GM18861 (cell line): ENCODE measurements around the gene DHRS1.
"Not testable (repeated sequence)": the region's sequence is repeated elsewhere in the genome, so short reads cannot be mapped to it uniquely, and the experiment has no call there.

ENCODE experiments used
- ATAC-seq: cut with Tn5 transposase; IDR thresholded peaks from one replicate; pipeline ENCODE4 v1.9.1; 2021; ENCODE audit not compliant: unreplicated experiment

DHRS1 gene

GRCh38 chr14:24252289-24253124, 47.1 kb downstream of the DHRS1 start:
- ATAC-seq, result no peak

- no peak for ATAC-seq
Observed at GRCh38 chr14:24251880-24252288, 47.7 kb downstream of the DHRS1 start.

DNA sequence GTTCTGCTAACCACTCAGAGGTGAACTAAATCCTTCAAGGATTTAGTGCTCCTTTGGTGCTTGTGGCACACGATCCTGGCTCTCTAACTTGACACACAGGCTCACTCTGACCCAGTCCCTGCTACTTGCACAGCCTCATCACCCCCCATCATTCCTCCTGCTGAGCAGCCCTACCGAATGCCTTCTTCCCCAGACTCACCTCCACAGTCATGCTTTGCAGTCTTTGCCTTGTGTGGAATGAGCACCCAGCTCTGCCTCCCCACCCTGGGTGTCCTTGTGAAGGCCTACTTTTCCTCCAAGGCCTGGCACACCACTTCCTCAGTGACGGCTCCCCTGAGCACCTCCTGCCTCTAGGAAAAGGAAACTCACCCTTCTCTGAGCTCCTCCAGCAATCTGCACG, 49.2 kb downstream of the DHRS1 start:
- ATAC-seq, result no peak

DNA sequence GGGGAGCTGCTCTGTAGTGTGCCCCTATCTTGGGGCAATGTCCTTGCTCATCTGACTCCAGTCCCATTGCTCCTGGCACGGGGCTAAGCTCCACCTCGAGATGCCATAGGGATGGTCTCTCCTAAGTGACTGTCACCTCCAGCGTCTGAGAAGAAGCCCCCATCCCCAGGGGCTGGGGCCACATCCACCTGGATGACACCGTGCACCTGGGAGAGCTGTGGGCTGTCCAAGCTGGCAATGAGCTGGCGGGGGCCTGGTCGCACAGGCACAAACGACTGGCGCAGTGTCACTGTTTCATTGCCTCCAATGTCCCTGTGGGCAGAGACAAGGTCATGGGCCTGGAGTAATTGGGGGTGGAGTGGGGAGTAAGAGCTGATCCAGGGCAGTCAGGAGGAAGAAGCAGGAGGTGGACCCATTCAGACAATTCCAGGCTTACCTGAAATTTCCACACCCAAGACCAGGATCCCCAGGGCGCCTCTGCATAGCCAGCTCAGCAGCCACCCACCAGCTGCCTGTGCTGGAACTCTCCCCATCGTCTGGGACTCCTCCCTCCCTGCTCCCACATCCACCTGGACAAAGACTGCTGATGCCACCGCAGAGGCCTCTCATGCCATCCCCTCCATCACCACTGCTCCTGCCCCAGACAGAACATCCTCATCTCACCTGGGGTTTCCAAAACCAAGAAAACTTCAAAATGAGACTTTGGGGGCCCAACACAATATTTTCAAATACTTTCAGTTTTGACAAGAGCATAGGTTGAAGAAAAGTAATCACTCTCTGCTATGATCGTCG, 50.2 kb downstream of the DHRS1 start:
- ATAC-seq, result no peak

DNA sequence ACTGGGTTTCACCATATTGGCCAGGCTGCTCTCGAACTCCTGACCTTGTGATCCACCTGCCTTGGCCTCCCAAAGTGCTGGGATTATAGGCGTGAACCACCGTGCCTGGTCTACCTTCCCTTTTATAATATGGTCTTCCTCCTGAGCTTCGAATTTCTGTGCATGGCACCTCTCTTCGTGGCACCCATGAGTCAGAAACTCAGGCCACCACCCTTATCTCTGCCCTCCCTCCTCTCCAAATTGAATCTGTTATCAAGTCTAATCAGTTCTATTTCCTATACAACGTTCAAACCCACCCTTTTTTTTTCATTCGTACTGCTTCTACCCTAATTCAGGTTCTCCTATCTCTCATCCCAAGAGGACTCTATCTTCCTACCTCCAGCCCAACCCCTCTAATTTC, 52.2 kb downstream of the DHRS1 start:
- ATAC-seq, result no peak

DNA sequence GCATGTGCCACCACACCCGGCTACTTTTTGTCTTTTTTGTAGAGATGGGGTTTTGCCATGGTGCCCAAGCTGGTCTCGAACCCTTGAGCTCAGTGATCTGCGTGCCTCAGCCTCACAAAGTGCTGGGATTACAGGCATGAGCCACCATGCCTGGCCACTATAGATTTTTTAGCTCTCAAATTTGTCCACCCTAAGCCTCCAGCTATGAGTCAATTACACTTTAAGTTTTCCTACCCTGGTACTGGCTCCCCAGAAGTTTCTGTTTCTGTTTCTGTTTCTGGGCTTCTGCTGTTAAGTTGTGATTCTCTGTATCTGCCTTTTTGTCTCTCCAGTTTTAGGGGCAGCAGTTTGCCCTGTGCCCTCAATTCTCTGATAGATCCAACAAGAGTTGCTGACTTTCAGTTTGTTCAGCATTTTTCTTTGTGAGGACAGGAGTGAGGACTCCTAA, 52.8 kb downstream of the DHRS1 start:
- peak; percentile 30 for ATAC-seq

DNA sequence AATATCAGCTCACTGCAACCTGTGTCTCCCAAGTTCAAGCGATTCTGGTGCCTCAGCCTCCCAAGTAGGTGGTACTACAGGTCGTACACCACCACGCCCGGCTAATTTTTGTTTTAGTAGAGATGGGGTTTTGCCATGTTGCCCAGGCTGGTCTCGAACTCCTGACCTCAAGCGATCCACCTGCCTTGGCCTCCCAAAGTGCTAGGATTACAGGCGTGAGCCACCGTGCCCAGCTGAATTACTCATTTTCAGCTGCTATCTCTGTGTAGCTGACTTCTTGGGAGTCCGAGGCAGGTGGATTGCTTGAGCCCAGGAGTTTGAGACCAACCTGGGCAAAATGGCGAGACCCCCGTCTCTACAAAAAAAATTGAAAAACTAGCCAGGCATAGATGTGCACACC, 54.2 kb downstream of the DHRS1 start:
- not testable (repeated sequence) for ATAC-seq

- no peak for ATAC-seq
Observed at GRCh38 chr14:24243336-24243836, 56.2 kb downstream of the DHRS1 start.

GRCh38 chr14:24241829-24242443, 57.6 kb downstream of the DHRS1 start:
- ATAC-seq, result peak; percentile 67
